22Rv1 (cell line): ENCODE data around the gene ST3GAL3.

Experiments
- CTCF ChIP-seq: fragments of 450-650 bp; IDR thresholded peaks from 2 replicates; pipeline ENCODE4 v1.5.1; 2017; ENCODE audit warnings: mild to moderate bottlenecking
- ZFX ChIP-seq: fragments of 450-650 bp; IDR thresholded peaks from 2 replicates; pipeline ENCODE4 v1.6.1; 2017; ENCODE audit warnings: antibody characterized with exemption, borderline replicate concordance

GRCh38 chr1:43836267-43836951 lies 129.1 kb downstream of the ST3GAL3 start:
- TF ChIP-seq CTCF, result no peak
- no peak for TF ChIP-seq ZFX
